AG08396 (cell line): Measurements from ENCODE around the gene SPPL3.
"Not testable (repeated sequence)": the region's sequence is repeated elsewhere in the genome, so short reads cannot be mapped to it uniquely, and the experiment has no call there.

Experiments used
- DNase-seq: peaks from one replicate; pipeline ENCODE4 v3.0.0; 2012; ENCODE audit warnings: low spot score, mixed read lengths

SPPL3 gene

GRCh38 chr12:120744922-120745493 lies 159.2 kb downstream of the SPPL3 start:
- no peak for DNase-seq

GRCh38 chr12:120741476-120742421 lies 162.4 kb downstream of the SPPL3 start:
- no peak for DNase-seq

GRCh38 chr12:120740871-120741270 lies 163.3 kb downstream of the SPPL3 start:
- DNase-seq, result no peak

GRCh38 chr12:120739821-120740613 lies 164.1 kb downstream of the SPPL3 start:
- no peak for DNase-seq

GRCh38 chr12:120739031-120739762 lies 165.0 kb downstream of the SPPL3 start:
- no peak for DNase-seq

GRCh38 chr12:120738252-120739030 lies 165.7 kb downstream of the SPPL3 start:
- DNase-seq, result no peak

- DNase-seq, result no peak
These were observed 166.5 kb downstream of the SPPL3 start for GRCh38 chr12:120737557-120738251.

- no peak for DNase-seq
These were observed 167.5 kb downstream of the SPPL3 start for GRCh38 chr12:120736404-120737331.

GRCh38 chr12:120735181-120735580 lies 169.0 kb downstream of the SPPL3 start:
- no peak for DNase-seq

GRCh38 chr12:120734210-120734609 lies 169.9 kb downstream of the SPPL3 start:
- no peak for DNase-seq

GRCh38 chr12:120733574-120733973 lies 170.6 kb downstream of the SPPL3 start:
- DNase-seq, result no peak

- DNase-seq, result not testable (repeated sequence)
These were observed 172.0 kb downstream of the SPPL3 start for GRCh38 chr12:120732198-120732597.

- no peak for DNase-seq
These were observed 177.2 kb downstream of the SPPL3 start for GRCh38 chr12:120726961-120727360.

GRCh38 chr12:120726510-120726793 lies 177.7 kb downstream of the SPPL3 start:
- no peak for DNase-seq

- DNase-seq, result peak; percentile 99
These were observed 178.3 kb downstream of the SPPL3 start, which contains the start of gene ACADS for GRCh38 chr12:120725659-120726509. ACADS (plus strand) TSS chr12:120725826; CDS start chr12:120725886, 60 bp downstream.

- DNase-seq, result no peak
These were observed 179.0 kb downstream of the SPPL3 start for GRCh38 chr12:120725151-120725658.

GRCh38 chr12:120724720-120725119 lies 179.4 kb downstream of the SPPL3 start:
- no peak for DNase-seq

GRCh38 chr12:120722784-120723183 lies 181.4 kb downstream of the SPPL3 start:
- no peak for DNase-seq
